T-helper 17 cell (primary cell): ENCODE measurements around the gene MKX. TPM values are rescaled to one million over a fixed set of nuclear protein-coding genes. Genes with fewer than 3 reads are reported as not detected.
"Not testable (repeated sequence)": the region's sequence is repeated elsewhere in the genome, so short reads cannot be mapped to it uniquely, and the experiment has no call there.

Experiments
- ATAC-seq: fragments of 150-1000 bp; cut with Tn5 transposase; 2 replicates; pipeline ENCODE4 v1.10.0; 2021; ENCODE audit warnings: mild to moderate bottlenecking, moderate library complexity
- DNase-seq, 3 donors: peaks; one replicate each; pipeline versions ENCODE4 v3.0.0 to v3.0.0-alpha.2; 2020 to 2021
- H3K9me3 ChIP-seq: one replicate; pipeline ENCODE4 v1.7.0; 2013; ENCODE audit warnings: low read length, mild to moderate bottlenecking; ENCODE audit not compliant: control insufficient read depth, poor library complexity, severe bottlenecking
- H3K27ac Mint-ChIP-seq: one replicate; pipeline ENCODE4 v1.8.0; 2022; ENCODE audit warnings: mild to moderate bottlenecking, moderate library complexity, mixed read lengths
- H3K27me3 Mint-ChIP-seq: one replicate; pipeline ENCODE4 v1.8.0; 2022; ENCODE audit warnings: mixed read lengths
- H3K36me3 Mint-ChIP-seq: one replicate; pipeline ENCODE4 v1.8.0; 2022; ENCODE audit warnings: low read depth, mixed read lengths
- H3K4me1 Mint-ChIP-seq: one replicate; pipeline ENCODE4 v1.8.0; 2022; ENCODE audit warnings: mild to moderate bottlenecking, mixed read lengths
- H3K4me3 Mint-ChIP-seq: one replicate; pipeline ENCODE4 v1.8.0; 2022; ENCODE audit warnings: mild to moderate bottlenecking, moderate library complexity, mixed read lengths
- total RNA-seq, 4 donors: library from RNA in 2 of 4; stranded (reverse) in 2 of 4; gene quantifications; one replicate each; pipeline ENCODE4 v1.2.3 and lab custom pipeline; 2022 to 2026

MKX gene
- total RNA-seq, 2 donors from 2014 or later = not detected

DNA sequence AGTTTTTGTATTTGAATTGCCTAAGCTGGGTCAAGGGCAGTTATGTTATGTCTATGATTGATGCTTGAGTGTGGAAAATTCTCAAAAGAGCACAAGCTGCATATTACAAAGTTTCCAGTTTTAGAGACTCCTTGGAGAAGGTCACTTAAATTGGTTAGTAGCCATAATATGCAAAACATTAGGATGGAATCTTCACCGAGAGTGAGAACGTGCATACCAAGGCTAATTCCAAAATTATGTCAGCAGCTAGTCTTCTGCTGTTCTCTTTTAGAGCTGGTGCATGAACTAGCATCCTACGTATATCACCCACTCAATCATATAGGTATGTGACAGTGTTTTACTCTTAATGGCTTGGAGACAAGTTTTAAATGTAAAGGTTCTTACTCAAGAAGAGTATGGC is 49.2 kb downstream of the MKX start:
- H3K9me3 ChIP-seq = no peaks in the 10 kb centered on the region
- DNase-seq (no peak), ATAC-seq (no peak)
- Mint-ChIP-seq H3K27ac (no peak overlapping the region), H3K4me3 (no peak overlapping the region), H3K36me3 (peaks cover 3% of the 10 kb centered on the region), H3K27me3 (peaks cover 45% of the 10 kb centered on the region), H3K4me1 (no peaks in the 10 kb centered on the region)

- DNase-seq = no peak
- H3K36me3 Mint-ChIP-seq = peaks cover 3% of the 10 kb centered on the region
- ATAC-seq = no peak
- no peak overlapping the region for H3K27ac Mint-ChIP-seq
- no peaks in the 10 kb centered on the region for H3K4me1 Mint-ChIP-seq
- H3K9me3 ChIP-seq = no peaks in the 10 kb centered on the region
- no peak overlapping the region for H3K4me3 Mint-ChIP-seq
- peaks cover 47% of the 10 kb centered on the region for H3K27me3 Mint-ChIP-seq
Measured at GRCh38 chr10:27695706-27696105, 49.9 kb downstream of the MKX start.

- peaks cover 51% of the 10 kb centered on the region for H3K27me3 Mint-ChIP-seq
- H3K36me3 Mint-ChIP-seq = peaks cover 3% of the 10 kb centered on the region
- no peaks in the 10 kb centered on the region for H3K4me1 Mint-ChIP-seq
- H3K9me3 ChIP-seq = no peaks in the 10 kb centered on the region
- no peak overlapping the region for H3K4me3 Mint-ChIP-seq
- DNase-seq (no peak), ATAC-seq (no peak)
- H3K27ac Mint-ChIP-seq = no peak overlapping the region
Measured at GRCh38 chr10:27695088-27695487, 50.5 kb downstream of the MKX start.

DNA sequence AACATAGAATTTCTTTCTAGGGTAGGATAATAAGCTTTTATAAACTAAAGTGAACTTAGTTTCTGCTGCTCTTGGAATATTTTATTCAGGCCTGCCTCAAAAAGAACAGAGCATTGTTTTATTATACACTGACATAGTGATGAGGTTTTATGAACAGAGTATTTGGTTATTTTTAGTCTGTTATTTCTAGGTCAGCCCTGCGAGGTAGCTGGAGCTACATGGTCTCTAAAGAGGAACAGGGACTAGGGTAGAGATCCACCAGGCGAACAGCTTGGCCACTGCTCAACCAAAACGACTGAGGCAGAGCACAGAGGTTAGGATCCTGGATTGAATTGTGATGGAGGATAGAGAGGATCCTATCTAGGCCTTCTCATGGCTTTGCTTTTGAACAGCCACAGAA is 53.0 kb downstream of the MKX start:
- ATAC-seq = no peak
- peaks cover 3% of the 10 kb centered on the region for H3K36me3 Mint-ChIP-seq
- no peak for DNase-seq
- peaks cover 42% of the 10 kb centered on the region for H3K27me3 Mint-ChIP-seq
- no peaks in the 10 kb centered on the region for H3K4me1 Mint-ChIP-seq
- no peak overlapping the region for H3K27ac Mint-ChIP-seq
- H3K4me3 Mint-ChIP-seq = no peak overlapping the region
- no peaks in the 10 kb centered on the region for H3K9me3 ChIP-seq

GRCh38 chr10:27688991-27689390 is 56.6 kb downstream of the MKX start:
- no peak overlapping the region for H3K4me3 Mint-ChIP-seq
- no peak for DNase-seq
- ATAC-seq = no peak
- H3K27me3 Mint-ChIP-seq = peaks cover 27% of the 10 kb centered on the region
- H3K36me3 Mint-ChIP-seq = peaks cover 2% of the 10 kb centered on the region
- H3K4me1 Mint-ChIP-seq = no peaks in the 10 kb centered on the region
- H3K27ac Mint-ChIP-seq = no peak overlapping the region
- H3K9me3 ChIP-seq = no peaks in the 10 kb centered on the region

GRCh38 chr10:27688276-27688675 is 57.3 kb downstream of the MKX start:
- DNase-seq = no peak
- no peak overlapping the region for H3K27ac Mint-ChIP-seq
- no peaks in the 10 kb centered on the region for H3K36me3 Mint-ChIP-seq
- ATAC-seq = no peak
- no peaks in the 10 kb centered on the region for H3K4me1 Mint-ChIP-seq
- H3K4me3 Mint-ChIP-seq = no peak overlapping the region
- peaks cover 24% of the 10 kb centered on the region for H3K27me3 Mint-ChIP-seq
- H3K9me3 ChIP-seq = no peaks in the 10 kb centered on the region

DNA sequence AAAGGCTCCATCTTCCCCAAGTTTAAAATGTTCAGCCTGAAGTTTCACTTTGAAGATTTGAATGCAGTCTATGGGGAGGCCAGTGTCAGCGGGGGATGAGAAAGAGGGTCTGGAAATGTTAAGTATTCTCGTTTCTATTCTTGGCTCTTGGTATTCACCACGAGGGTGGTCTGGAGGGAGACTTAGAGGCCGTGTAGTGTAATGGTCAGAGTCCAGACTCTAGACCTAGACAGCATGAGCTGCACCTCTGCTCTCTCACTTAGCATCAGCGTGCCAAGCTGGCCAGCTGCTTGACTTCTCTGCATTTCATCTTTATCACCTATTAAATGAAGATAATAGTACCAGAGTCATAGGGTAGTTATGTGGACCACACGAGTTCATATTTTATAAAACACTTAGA is 57.9 kb downstream of the MKX start:
- ATAC-seq = no peak
- no peak overlapping the region for H3K27ac Mint-ChIP-seq
- no peak for DNase-seq
- H3K4me3 Mint-ChIP-seq = no peak overlapping the region
- peaks cover 24% of the 10 kb centered on the region for H3K27me3 Mint-ChIP-seq
- no peaks in the 10 kb centered on the region for H3K36me3 Mint-ChIP-seq
- H3K4me1 Mint-ChIP-seq = no peaks in the 10 kb centered on the region
- no peaks in the 10 kb centered on the region for H3K9me3 ChIP-seq

GRCh38 chr10:27687326-27687725 is 58.3 kb downstream of the MKX start:
- H3K9me3 ChIP-seq = no peaks in the 10 kb centered on the region
- no peak overlapping the region for H3K4me3 Mint-ChIP-seq
- H3K36me3 Mint-ChIP-seq = no peaks in the 10 kb centered on the region
- no peak for ATAC-seq
- no peaks in the 10 kb centered on the region for H3K4me1 Mint-ChIP-seq
- peaks cover 24% of the 10 kb centered on the region for H3K27me3 Mint-ChIP-seq
- H3K27ac Mint-ChIP-seq = no peak overlapping the region
- DNase-seq = no peak

DNA sequence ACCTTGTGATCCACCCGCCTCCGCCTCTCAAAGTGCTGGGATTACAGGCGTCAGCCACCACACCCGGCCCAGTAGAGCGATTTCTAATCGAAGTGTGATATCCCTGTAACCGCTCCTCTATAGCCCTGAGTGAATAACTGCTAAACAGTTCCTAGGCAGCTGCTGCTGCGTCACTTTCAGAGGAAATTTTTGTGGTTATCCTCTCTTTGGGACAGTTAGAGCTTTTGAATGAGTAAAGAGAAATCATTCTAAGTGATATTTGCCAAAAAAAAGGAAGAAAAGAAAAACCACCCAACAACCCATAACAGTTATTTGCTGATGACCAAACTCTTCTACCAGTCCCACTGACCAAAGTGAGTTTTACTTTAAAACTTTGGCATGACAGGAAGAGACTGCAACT is 59.9 kb downstream of the MKX start:
- H3K9me3 ChIP-seq = no peaks in the 10 kb centered on the region
- no peak for ATAC-seq
- no peak for DNase-seq
- Mint-ChIP-seq H3K27ac (no peak overlapping the region), H3K4me1 (no peaks in the 10 kb centered on the region), H3K36me3 (no peaks in the 10 kb centered on the region), H3K4me3 (no peak overlapping the region), H3K27me3 (peaks cover 22% of the 10 kb centered on the region)

DNA sequence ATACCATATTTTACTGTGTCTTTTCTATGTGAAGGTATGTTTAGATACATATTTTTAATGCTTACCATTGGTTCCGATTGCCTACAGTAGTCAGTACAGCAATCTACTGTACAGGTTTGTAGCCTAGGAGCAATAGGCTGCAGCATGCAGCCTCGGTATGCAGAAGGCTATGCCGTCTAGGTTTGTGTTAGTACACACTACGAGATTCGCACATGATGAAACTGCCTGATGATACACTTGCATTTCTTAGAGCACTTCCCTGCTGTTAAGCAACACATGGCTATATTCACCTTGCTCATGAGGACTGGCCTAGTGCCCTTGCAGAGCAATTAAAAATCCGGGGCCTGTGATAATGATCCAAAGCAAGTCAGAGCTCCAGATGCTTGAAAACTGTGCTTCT is 62.4 kb downstream of the MKX start:
- Mint-ChIP-seq H3K27me3 (peaks cover 20% of the 10 kb centered on the region), H3K4me1 (peaks cover 2% of the 10 kb centered on the region), H3K36me3 (no peaks in the 10 kb centered on the region), H3K27ac (no peak overlapping the region), H3K4me3 (no peak overlapping the region)
- ATAC-seq = no peak
- DNase-seq = no peak
- no peaks in the 10 kb centered on the region for H3K9me3 ChIP-seq

- not testable (repeated sequence) for H3K4me3 Mint-ChIP-seq, H3K27ac Mint-ChIP-seq, H3K9me3 ChIP-seq, DNase-seq, H3K36me3 Mint-ChIP-seq, ATAC-seq, H3K4me1 Mint-ChIP-seq
- H3K27me3 Mint-ChIP-seq = peaks cover 26% of the 10 kb centered on the region
Measured at GRCh38 chr10:27681795-27682194, 63.8 kb downstream of the MKX start.

- DNase-seq = no peak
- Mint-ChIP-seq H3K4me1 (peaks cover 2% of the 10 kb centered on the region), H3K4me3 (no peak overlapping the region), H3K27me3 (peaks cover 26% of the 10 kb centered on the region), H3K27ac (no peak overlapping the region), H3K36me3 (no peaks in the 10 kb centered on the region)
- no peaks in the 10 kb centered on the region for H3K9me3 ChIP-seq
- no peak for ATAC-seq
Measured at GRCh38 chr10:27680691-27681605, 64.7 kb downstream of the MKX start.

- no peak for ATAC-seq
- DNase-seq = no peak
- Mint-ChIP-seq H3K4me1 (peaks cover 2% of the 10 kb centered on the region), H3K36me3 (no peaks in the 10 kb centered on the region), H3K4me3 (no peak overlapping the region), H3K27me3 (peaks cover 21% of the 10 kb centered on the region), H3K27ac (no peak overlapping the region)
- no peaks in the 10 kb centered on the region for H3K9me3 ChIP-seq
Measured at GRCh38 chr10:27680006-27680557, 65.5 kb downstream of the MKX start.
